Activated CD4-positive, alpha-beta T cell treated with anti-CD3 and anti-CD28 coated beads, Interleukin-2, amount 50 U/mL, for 16 hours (primary cell): ENCODE measurements around the gene CEP120.

Experiments used
- DNase-seq: peaks from one replicate; pipeline ENCODE4 v3.0.0-alpha.2; 2020

Gene CEP120

GRCh38 chr5:123297198-123297831 lies 125.9 kb downstream of the CEP120 start:
- no peak for DNase-seq
